NCI-H1105 (cell line): ENCODE data around the gene MAB21L3.

Experiments
- DNase-seq: peaks from one replicate; lab custom pipeline; 2025; lab: John Stamatoyannopoulos, UW

Gene MAB21L3

GRCh38 chr1:116111524-116112021, 374 bp downstream of the MAB21L3 start:
- no peak for DNase-seq

GRCh38 chr1:116112388-116113140, 1.4 kb downstream of the MAB21L3 start:
- no peak for DNase-seq

GRCh38 chr1:116113615-116114014, 2.4 kb downstream of the MAB21L3 start:
- DNase-seq, result no peak

GRCh38 chr1:116115476-116116439, 4.6 kb downstream of the MAB21L3 start:
- no peak for DNase-seq

- DNase-seq, result no peak
These were observed 7.3 kb downstream of the MAB21L3 start for GRCh38 chr1:116118471-116118870.

- no peak for DNase-seq
These were observed 8.7 kb downstream of the MAB21L3 start for GRCh38 chr1:116119876-116120275.

GRCh38 chr1:116122955-116123757, 12.0 kb downstream of the MAB21L3 start:
- DNase-seq, result no peak

- no peak for DNase-seq
These were observed 12.8 kb downstream of the MAB21L3 start for GRCh38 chr1:116123837-116124533.

- DNase-seq, result no peak
These were observed 14.6 kb downstream of the MAB21L3 start for GRCh38 chr1:116125758-116126157.

- no peak for DNase-seq
These were observed 15.1 kb downstream of the MAB21L3 start for GRCh38 chr1:116126281-116126680.

GRCh38 chr1:116127123-116127847, 16.1 kb downstream of the MAB21L3 start:
- DNase-seq, result no peak

- no peak for DNase-seq
These were observed 16.8 kb downstream of the MAB21L3 start for GRCh38 chr1:116127848-116128540.

- DNase-seq, result no peak
These were observed 17.5 kb downstream of the MAB21L3 start for GRCh38 chr1:116128664-116129063.

- DNase-seq, result no peak
These were observed 18.3 kb downstream of the MAB21L3 start for GRCh38 chr1:116129537-116129936.

GRCh38 chr1:116130356-116130755, 19.2 kb downstream of the MAB21L3 start:
- DNase-seq, result no peak

- no peak for DNase-seq
These were observed 20.0 kb downstream of the MAB21L3 start for GRCh38 chr1:116131170-116131569.

GRCh38 chr1:116131866-116132605, 20.8 kb downstream of the MAB21L3 start:
- DNase-seq, result no peak

GRCh38 chr1:116133696-116134475, 22.7 kb downstream of the MAB21L3 start:
- DNase-seq, result no peak

- DNase-seq, result no peak
These were observed 23.2 kb downstream of the MAB21L3 start for GRCh38 chr1:116134476-116134773.
